WI38 (cell line): ENCODE results near the gene INAFM1.

ENCODE experiments used
- H3K4me3 ChIP-seq: 2 replicates; pipeline ENCODE4 v1.5.1; 2011; ENCODE audit warnings: low read depth, mild to moderate bottlenecking, control low read depth, low read length
- TF ChIP-seq, protein P1 (sequence below): IDR thresholded peaks from 2 replicates; pipeline ENCODE4 v1.5.1; 2012; ENCODE audit warnings: low read depth, mild to moderate bottlenecking, control low read depth, low read length

The INAFM1 gene

GRCh38 chr19:47236072-47236675 is 38.5 kb upstream of the INAFM1 start:
- H3K4me3 ChIP-seq = no peak overlapping the region
- TF ChIP-seq, protein P1, sequence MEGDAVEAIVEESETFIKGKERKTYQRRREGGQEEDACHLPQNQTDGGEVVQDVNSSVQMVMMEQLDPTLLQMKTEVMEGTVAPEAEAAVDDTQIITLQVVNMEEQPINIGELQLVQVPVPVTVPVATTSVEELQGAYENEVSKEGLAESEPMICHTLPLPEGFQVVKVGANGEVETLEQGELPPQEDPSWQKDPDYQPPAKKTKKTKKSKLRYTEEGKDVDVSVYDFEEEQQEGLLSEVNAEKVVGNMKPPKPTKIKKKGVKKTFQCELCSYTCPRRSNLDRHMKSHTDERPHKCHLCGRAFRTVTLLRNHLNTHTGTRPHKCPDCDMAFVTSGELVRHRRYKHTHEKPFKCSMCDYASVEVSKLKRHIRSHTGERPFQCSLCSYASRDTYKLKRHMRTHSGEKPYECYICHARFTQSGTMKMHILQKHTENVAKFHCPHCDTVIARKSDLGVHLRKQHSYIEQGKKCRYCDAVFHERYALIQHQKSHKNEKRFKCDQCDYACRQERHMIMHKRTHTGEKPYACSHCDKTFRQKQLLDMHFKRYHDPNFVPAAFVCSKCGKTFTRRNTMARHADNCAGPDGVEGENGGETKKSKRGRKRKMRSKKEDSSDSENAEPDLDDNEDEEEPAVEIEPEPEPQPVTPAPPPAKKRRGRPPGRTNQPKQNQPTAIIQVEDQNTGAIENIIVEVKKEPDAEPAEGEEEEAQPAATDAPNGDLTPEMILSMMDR = no peak

- H3K4me3 ChIP-seq = no peak overlapping the region; the same call in 1 of the 2 replicates
- TF ChIP-seq, protein P1 = no peak
These were observed 35.5 kb upstream of the INAFM1 start for GRCh38 chr19:47239152-47239551.

DNA sequence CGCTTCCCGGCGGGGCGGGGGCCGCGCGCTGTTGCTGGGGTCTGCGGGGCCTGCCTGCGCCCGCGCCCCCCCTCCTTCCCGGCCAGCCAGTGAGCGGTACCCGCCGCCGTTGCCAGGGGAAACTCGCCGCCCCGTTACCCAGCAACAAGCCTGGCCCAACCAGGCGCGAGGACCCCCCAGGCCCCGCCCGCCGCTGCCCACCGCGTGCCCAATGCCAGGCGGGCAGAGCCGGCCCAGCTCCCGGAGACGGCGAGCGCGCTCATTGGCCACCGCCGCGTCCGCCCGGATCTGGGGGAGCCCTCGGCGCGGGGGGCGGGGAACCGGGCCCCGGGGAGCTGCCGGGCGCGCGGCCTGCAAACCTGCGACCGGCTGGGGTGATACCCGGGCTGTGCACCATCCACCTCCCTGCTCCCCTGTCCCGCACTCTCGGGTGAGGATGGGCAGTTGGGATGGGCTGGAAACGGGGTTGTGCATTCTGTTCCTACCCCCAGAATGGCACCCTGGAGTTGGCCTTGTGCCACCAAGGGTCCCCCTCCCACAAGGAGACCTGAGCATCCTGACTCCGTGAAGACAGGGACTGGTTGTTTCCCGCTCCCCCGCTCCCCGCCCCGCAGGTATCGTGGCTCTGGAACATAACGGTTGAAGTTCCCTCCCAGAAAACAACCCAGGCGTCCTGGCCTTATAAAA is 34.9 kb upstream of the INAFM1 start:
- TF ChIP-seq, protein P1 = no peak
- peak overlapping the region; percentile 24; the same call in 1 of the 2 replicates for H3K4me3 ChIP-seq

DNA sequence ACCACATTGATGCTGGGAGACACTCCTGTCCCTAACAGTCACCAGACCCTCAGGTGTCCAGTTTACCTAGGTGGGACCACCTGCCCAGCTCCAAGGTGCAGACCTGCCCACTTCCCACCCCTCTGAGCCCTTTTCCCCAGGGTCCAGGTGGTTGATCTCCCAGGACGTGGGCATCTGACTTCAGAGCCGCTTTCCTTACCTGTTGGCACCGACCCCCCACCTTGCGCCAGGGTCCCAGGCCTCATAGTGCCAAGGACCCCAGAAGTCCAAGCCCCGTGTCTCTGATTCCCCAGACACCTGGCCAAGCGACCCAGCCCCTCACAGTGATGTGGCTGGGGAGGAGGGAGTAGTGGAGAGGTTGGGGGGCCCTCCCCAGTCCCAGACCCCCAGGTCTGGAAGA is 34.1 kb upstream of the INAFM1 start:
- no peak overlapping the region for H3K4me3 ChIP-seq

GRCh38 chr19:47240996-47241918 is 33.4 kb upstream of the INAFM1 start:
- H3K4me3 ChIP-seq = no peak overlapping the region

More for the DNA sequence above, 34.1 kb upstream of the INAFM1 start:
- TF ChIP-seq, protein P1 = no peak

GRCh38 chr19:47241919-47242577 is 32.6 kb upstream of the INAFM1 start:
- TF ChIP-seq, protein P1 = no peak
- H3K4me3 ChIP-seq = no peak overlapping the region

More at GRCh38 chr19:47240996-47241918, 33.4 kb upstream of the INAFM1 start:
- TF ChIP-seq, protein P1 = no peak
